A673 (cell line): ENCODE results near the gene IL1RAPL2. TPM values are rescaled to one million over a fixed set of nuclear protein-coding genes. Genes with fewer than 3 reads are reported as not detected.
"Not testable (repeated sequence)": the region's sequence is repeated elsewhere in the genome, so short reads cannot be mapped to it uniquely, and the experiment has no call there.

Experiments used
- BruUV-seq: library from RNA; stranded (reverse); fragments of 400-500 nt; replicated peaks from 2 replicates; lab custom pipeline; 2021; lab: Mats Ljungman, UMichigan
- CTCF ChIA-PET: fragments of 300-600 bp; sonication (Branson Sonifier 250); formaldehyde crosslinking; loops from one replicate; lab custom pipeline; 2022; ENCODE audit warnings: antibody characterized with exemption; lab: Charles Lee
- POLR2A ChIA-PET: fragments of 300-600 bp; sonication (Branson Sonifier 250); formaldehyde crosslinking; loops from one replicate; lab custom pipeline; 2022; ENCODE audit warnings: antibody characterized with exemption; ENCODE audit not compliant: low non-redundant PET; lab: Charles Lee
- DNase-seq: peaks from one replicate; pipeline ENCODE4 v3.0.0-alpha.2; 2015; ENCODE audit warnings: low spot score
- H3K27ac ChIP-seq: fragments of 200-600 bp; sonication (generic); 2 replicates; pipeline ENCODE4 v1.5.1; 2016; ENCODE audit warnings: mixed run types, low read depth, mild to moderate bottlenecking, mixed read lengths, antibody characterized with exemption, low read length; ENCODE audit not compliant: poor library complexity, severe bottlenecking
- H3K27me3 ChIP-seq: fragments of 200-600 bp; sonication (generic); replicated peaks from 2 replicates; pipeline ENCODE4 v1.6.1; 2017; ENCODE audit warnings: mixed run types, low read depth, mild to moderate bottlenecking, mixed read lengths, antibody characterized with exemption, low read length; ENCODE audit not compliant: insufficient read depth, poor library complexity
- H3K36me3 ChIP-seq: fragments of 200-600 bp; sonication (generic); 2 replicates; pipeline ENCODE4 v1.6.1; 2016; ENCODE audit warnings: mixed run types, mild to moderate bottlenecking, mixed read lengths, antibody characterized with exemption, low read length; ENCODE audit not compliant: insufficient read depth, poor library complexity, severe bottlenecking
- H3K4me1 ChIP-seq: fragments of 200-600 bp; sonication (generic); 2 replicates; pipeline ENCODE4 v1.6.1; 2017; ENCODE audit warnings: mixed run types, mild to moderate bottlenecking, mixed read lengths, antibody characterized with exemption, low read length; ENCODE audit not compliant: insufficient read depth, poor library complexity, severe bottlenecking
- H3K4me3 ChIP-seq: fragments of 200-600 bp; sonication (generic); 2 replicates; pipeline ENCODE4 v1.5.1; 2016; ENCODE audit warnings: low read depth, mixed run types, mild to moderate bottlenecking, mixed read lengths, low read length; ENCODE audit not compliant: poor library complexity, severe bottlenecking
- H3K9me3 ChIP-seq: fragments of 200-600 bp; sonication (generic); 2 replicates; pipeline ENCODE4 v1.6.1; 2016; ENCODE audit warnings: mixed run types, low read depth, mild to moderate bottlenecking, mixed read lengths, antibody characterized with exemption, low read length; ENCODE audit not compliant: poor library complexity, severe bottlenecking
- CTCF ChIP-seq: fragments of 300-800, 200-600 bp; sonication (generic); conservative IDR thresholded peaks from 2 replicates; pipeline ENCODE4 v1.5.1; 2017; ENCODE audit warnings: low read depth, mild to moderate bottlenecking, antibody characterized with exemption, low read length, moderate library complexity, mixed read lengths
- EZH2 ChIP-seq: fragments of 200-600 bp; sonication (generic); IDR thresholded peaks from 2 replicates; pipeline ENCODE4 v1.6.1; 2017; ENCODE audit warnings: borderline replicate concordance, low read depth, mild to moderate bottlenecking, mixed read lengths, antibody characterized with exemption, low read length; ENCODE audit not compliant: poor library complexity, severe bottlenecking
- intact Hi-C: fragments of 100-400 bp; cut with micrococcal nuclease; formaldehyde crosslinking; loops from one replicate; pipeline ENCODE4 v1.10.0; 2022; ENCODE audit not compliant: unreplicated experiment
- total RNA-seq: library from RNA; stranded (reverse); gene quantifications from 2 replicates; pipeline ENCODE4 v1.2.3, GENCODE V29; 2021

The IL1RAPL2 gene
- total RNA-seq, 1 experiment from 2014 or later: not detected

- Histone ChIP-seq H3K27ac (no peak overlapping the region), H3K27me3 (no peaks in the 10 kb centered on the region), H3K36me3 (no peaks in the 10 kb centered on the region), H3K4me1 (no peaks in the 10 kb centered on the region), H3K9me3 (no peaks in the 10 kb centered on the region), H3K4me3 (no peak overlapping the region)
- BruUV-seq: no TSS peak
- ChIA-PET CTCF (interaction anchor here (0.6 kb wide), 1 partner anchor 9 kb away, joined by 3 read pairs; no protein-coding TSS in a partner anchor), POLR2A (no interaction called here)
- TF ChIP-seq CTCF (peak; percentile 48), EZH2 (no peak)
- intact Hi-C loops: no loop called here
- peak; percentile 9 for DNase-seq
Measured at GRCh38 chrX:104913348-104913747, 347.3 kb downstream of the IL1RAPL2 start.

GRCh38 chrX:104914686-104915085 lies 348.7 kb downstream of the IL1RAPL2 start:
- H3K27ac ChIP-seq, BruUV-seq, intact Hi-C loops, DNase-seq, H3K4me1 ChIP-seq, CTCF ChIA-PET, H3K36me3 ChIP-seq, POLR2A ChIA-PET, H3K9me3 ChIP-seq, H3K4me3 ChIP-seq, H3K27me3 ChIP-seq: not testable (repeated sequence)

- intact Hi-C loops: no loop called here
- Histone ChIP-seq H3K27me3 (no peaks in the 10 kb centered on the region), H3K27ac (no peak overlapping the region), H3K4me1 (no peaks in the 10 kb centered on the region), H3K4me3 (no peak overlapping the region), H3K36me3 (no peaks in the 10 kb centered on the region), H3K9me3 (no peaks in the 10 kb centered on the region)
- CTCF ChIA-PET: no interaction called here
- POLR2A ChIA-PET: no interaction called here
- no peak for DNase-seq
- no peak for TF ChIP-seq CTCF
- TF ChIP-seq EZH2: no peak
- no TSS peak for BruUV-seq
Measured at GRCh38 chrX:104918122-104918521, 352.1 kb downstream of the IL1RAPL2 start.

- POLR2A ChIA-PET: no interaction called here
- intact Hi-C loops: loop anchor here (5.0 kb wide), 1 partner anchor 354 kb away; the partner anchor contains the start of gene IL1RAPL2
Measured at GRCh38 chrX:104921584-104922205, 355.7 kb downstream of the IL1RAPL2 start.

More at GRCh38 chrX:104921584-104922205, 355.7 kb downstream of the IL1RAPL2 start:
- H3K4me3 ChIP-seq: no peak overlapping the region
- no TSS peak for BruUV-seq
- CTCF ChIA-PET: interaction anchor here (0.6 to 0.8 kb wide), 2 partner anchors 8 to 548 kb away, joined by 3 to 8 read pairs; no protein-coding TSS in a partner anchor
- no peaks in the 10 kb centered on the region for H3K36me3 ChIP-seq
- DNase-seq: no peak
- H3K4me1 ChIP-seq: no peaks in the 10 kb centered on the region
- no peak overlapping the region for H3K27ac ChIP-seq
- no peaks in the 10 kb centered on the region for H3K27me3 ChIP-seq
- TF ChIP-seq CTCF (no peak), EZH2 (no peak)
- H3K9me3 ChIP-seq: no peaks in the 10 kb centered on the region
